IPS DF 19.7 (cell line): Measurements from ENCODE around the gene ITPKC.

Experiments used
- DNase-seq: peaks from one replicate; pipeline ENCODE4 v3.0.0-alpha.2; 2013; ENCODE audit warnings: low read depth, low spot score

Gene ITPKC

DNA sequence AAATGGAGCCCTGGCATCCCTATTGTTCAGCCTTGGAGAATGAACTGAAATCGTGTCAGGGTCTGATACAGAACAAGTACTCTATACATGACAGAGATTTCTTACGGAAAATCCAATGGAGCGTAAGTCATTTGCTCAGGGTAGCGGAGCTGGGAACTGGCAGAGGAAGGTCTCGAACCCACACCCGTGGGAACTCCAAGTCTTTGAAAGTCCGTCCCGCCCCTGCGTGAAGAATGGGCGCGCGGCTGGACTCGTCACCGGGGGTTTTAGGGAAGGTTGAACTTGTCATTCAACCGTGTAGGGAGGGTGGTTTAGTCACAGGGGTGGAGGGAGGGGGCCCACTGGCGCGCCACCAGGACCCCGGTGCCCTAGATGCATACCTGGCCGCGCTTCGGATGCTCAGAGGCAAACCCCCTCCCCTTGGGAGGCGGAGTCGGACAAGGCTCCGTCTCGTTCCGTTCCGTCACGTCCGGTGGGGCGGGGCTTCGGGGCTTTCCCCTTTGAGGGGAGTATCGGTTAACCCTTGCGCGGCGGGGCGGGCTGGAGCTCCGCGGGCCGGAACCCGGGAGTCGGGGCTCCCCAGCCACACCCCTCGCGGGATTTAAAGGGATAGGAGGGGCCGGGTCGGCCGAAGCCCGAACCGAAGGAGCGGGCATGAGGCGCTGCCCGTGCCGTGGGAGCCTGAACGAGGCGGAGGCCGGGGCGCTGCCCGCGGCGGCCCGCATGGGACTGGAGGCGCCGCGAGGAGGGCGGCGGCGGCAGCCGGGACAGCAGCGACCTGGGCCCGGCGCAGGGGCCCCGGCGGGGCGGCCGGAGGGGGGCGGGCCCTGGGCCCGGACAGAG lies at the start of gene ITPKC, which contains the start of gene COQ8B:
Gene ITPKC, plus strand, starts transcription at position 631 of the 843 bp plus-strand sequence. Its CDS starts 24 bp downstream, at position 655.
Gene COQ8B, minus strand, starts transcription at position 405 of the 843 bp plus-strand sequence. CDS start 2,254 bp downstream, outside the sequence.
- peak; percentile 89 for DNase-seq

DNA sequence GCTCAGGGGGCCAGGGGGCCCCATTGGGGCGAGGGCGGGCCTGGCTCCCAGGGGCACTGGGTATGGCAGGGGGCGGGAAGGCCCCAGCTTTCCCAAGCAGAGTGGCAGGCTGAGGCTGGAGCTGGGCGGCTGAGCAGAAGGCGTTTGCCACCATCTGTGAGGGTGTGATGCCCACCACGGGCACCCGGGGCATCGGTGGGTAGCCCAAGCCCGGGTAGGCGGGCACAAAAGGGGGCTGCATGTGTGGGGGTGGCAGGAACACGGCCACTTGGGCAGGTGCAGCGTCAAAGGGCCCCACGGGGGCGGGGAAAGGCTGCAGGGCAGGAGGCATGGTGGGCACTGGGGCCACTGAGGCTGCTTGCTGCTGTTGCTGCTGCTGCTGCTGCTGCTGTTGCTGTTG lies 49.3 kb upstream of the ITPKC start:
- no peak for DNase-seq

DNA sequence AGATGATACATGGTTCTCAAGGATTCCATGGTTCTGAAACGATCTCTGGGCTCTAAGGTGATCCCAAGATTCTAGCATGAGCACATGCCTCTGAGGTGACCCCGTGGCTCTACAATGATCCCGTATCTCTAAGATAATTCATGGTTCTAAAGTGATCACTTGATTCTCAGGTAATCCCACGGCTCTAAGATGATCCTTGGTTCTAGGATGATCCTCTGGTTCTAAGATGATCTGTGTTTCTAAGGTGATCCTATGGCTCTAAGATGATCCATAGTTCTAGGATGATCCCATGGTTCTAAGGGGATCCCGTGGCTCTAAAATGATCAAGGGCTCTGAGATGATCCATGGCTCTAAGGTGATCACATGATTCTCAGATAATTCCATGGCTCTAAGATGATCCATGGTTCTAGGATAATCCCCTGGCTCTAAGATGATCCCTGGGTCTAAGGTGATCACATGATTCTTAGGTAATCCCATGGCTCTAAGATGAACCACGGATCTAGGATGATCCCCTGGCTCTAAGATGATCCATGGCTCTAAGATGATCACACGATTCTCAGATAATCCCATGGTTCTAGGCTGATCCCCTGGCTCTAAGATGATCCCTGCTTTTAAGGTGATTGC lies 47.8 kb upstream of the ITPKC start:
- DNase-seq = no peak

GRCh38 chr19:40671404-40671803 lies 45.5 kb upstream of the ITPKC start:
- no peak for DNase-seq

DNA sequence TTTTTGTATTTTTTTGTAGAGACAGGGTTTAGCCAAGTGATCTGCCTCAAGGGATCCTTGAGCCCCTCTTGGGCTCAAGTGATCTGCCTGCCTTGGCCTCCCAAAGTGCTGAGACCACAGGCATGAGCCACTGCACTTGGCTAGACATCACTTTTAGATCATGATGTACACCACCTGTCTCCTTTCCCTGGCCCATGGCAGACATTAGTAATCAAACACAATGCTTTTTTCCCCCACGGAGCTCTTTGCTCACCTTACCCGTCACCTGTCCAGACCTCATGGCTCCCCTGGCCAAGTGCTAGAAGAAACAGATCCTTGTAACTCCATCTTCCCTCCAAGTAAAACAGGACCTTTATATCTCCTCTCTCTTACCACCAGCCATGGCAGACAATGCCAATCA lies 44.9 kb upstream of the ITPKC start:
- DNase-seq = no peak

- DNase-seq = no peak
These were observed 44.2 kb upstream of the ITPKC start for GRCh38 chr19:40672573-40673299.

DNA sequence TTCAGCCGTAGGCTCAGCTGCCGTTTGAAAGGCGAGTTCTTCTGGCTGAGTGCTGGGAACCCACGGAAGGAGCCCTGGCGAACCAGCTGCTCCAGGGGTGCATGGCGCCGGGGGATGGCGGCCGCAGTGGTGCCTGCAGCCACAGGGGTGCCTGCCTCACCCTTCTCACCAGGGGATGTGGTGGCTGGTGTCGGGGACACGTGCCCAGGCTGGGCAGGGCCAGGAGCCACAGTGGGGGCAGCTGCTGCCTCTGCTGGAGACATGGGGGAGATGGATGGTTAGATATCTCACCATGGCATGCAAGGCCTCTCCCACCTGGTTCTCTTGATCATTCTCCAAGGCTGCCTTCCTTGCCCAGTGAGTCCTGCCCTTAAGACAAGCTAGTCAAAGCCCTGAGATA lies 43.5 kb upstream of the ITPKC start:
- no peak for DNase-seq

DNA sequence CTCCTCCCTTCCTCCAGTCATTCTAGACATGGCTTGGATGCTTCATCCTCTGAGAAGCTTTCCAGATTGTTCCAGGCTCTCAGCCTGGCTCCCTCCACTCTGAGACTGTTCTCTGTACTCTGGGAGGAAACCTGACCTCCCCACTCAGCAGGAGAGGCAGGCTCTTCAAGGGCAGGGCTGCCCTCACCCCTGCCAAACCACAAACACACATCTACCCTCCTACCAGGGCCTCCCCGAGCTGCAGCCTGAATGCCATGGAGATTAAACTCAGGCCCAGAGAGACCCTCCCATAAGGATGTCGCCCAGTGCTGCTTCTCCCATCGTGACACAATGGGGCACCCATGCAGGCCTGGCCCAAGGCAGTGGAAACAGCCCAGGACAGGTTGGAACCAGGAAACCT lies 42.6 kb upstream of the ITPKC start:
- no peak for DNase-seq

- no peak for DNase-seq
These were observed 39.8 kb upstream of the ITPKC start for GRCh38 chr19:40677156-40677555.

- DNase-seq = no peak
These were observed 35.9 kb upstream of the ITPKC start for GRCh38 chr19:40681039-40681438.

DNA sequence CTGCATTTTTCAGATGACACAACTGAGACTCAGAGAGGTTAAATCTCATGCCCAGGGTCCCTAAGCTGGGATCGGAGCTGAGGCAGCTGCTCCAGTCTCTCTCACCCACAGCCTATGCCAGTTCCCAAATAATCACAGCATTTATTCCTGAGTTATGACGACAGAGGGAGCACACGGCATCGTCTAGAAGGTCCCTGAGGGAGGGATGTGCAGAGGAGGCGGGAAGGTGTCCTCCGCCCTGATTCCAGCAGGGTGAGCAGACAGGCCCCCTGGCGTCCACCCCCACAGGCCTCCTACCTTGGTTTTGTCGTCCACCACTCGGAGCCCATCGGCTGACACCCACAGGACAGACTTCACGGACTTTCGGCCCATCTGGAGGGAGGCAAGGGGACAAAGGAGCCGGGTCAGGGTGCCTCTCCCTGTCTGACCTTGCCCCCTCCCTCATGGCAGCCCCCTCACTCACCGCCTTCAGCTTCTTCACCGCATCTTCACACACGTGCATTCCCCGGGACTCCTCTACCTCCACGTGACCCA lies 34.4 kb upstream of the ITPKC start:
- DNase-seq = no peak

GRCh38 chr19:40683437-40683836 lies 33.5 kb upstream of the ITPKC start:
- no peak for DNase-seq

GRCh38 chr19:40684280-40684679 lies 32.6 kb upstream of the ITPKC start:
- no peak for DNase-seq

- DNase-seq = no peak
These were observed 31.8 kb upstream of the ITPKC start for GRCh38 chr19:40685016-40685526.

GRCh38 chr19:40685563-40685962 lies 31.3 kb upstream of the ITPKC start:
- DNase-seq = no peak

GRCh38 chr19:40686882-40687524 lies 29.9 kb upstream of the ITPKC start:
- DNase-seq = no peak

GRCh38 chr19:40687525-40688016 lies 29.3 kb upstream of the ITPKC start:
- DNase-seq = no peak

DNA sequence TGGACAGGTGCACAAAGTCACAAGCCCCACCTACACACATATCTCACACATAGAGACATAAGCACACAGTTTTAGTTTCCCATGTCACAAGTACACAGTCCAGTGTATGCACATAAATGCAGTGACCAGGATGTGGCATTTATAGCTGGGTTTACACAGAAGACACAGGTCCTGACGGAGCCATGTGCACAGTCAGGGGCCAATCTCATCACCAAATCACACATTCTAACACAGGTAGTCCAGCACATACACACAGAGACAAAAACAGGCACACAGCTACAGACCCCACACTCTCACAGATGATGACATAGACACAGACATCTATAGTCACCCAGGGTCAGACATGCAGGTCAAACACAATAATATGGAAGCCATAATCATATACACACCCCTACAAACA lies 28.6 kb upstream of the ITPKC start:
- no peak for DNase-seq

DNA sequence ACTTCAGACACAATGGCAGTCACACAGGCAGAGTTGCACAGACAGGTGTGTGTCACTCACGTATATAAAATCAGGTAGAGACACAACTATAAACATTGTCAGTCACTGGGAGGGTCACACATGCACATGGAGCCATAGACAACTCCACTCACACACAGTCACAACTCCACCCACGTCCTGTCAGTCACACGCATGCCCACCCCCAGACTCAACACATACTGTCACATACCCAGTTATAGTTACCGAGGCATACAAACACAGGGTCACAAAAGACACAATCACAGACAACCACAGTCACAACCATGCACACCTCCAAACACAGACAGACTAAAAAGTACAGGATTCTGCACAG lies 27.9 kb upstream of the ITPKC start:
- DNase-seq = no peak

DNA sequence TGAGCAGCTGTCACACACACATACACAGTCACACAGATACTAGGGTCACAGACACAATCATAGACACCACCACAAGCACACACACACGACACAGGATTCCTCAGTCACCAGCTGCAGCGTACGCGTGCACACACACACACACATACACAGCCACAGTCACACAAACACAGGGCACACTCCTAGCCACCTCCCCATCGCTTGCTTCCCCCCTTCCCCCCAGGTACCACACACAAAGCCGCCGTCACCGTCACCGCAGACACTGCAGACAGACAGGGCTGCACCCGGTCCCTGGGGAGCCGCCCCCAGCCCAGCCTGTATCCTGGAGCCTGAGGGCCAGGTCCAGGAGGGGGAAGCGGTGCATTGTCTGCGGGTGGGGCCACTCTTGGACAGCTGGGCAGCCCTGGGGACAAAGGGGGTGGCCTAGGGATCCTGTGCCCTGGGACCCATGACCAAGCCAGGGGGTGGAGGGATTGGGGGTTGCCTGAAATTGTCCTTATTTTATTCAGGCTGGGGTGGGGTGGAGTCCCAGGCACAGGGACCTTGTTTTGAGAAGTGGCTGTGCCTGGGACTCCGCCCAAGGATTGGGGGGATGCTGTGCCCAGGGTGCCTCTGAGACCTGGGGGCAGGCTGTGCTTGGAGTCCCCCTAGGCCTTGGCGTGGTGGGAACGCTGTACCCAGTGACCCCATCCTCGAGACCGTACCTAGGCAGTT lies 27.4 kb upstream of the ITPKC start:
- no peak for DNase-seq
